HCT116 (cell line): ENCODE data around the gene BAHCC1. TPM values are rescaled to one million over a fixed set of nuclear protein-coding genes. Genes with fewer than 3 reads are reported as not detected.

Source experiments
- ATAC-seq: fragments of 200-7000 bp; cut with Tn5 transposase; 2 replicates; pipeline ENCODE4 v1.9.1; 2020; ENCODE audit warnings: mild to moderate bottlenecking, moderate library complexity
- BruUV-seq: library from RNA; stranded (reverse); fragments of 400-500 nt; replicated peaks from 2 replicates; lab custom pipeline; 2021; lab: Mats Ljungman, UMichigan
- CTCF ChIA-PET: fragments of 300-600 bp; sonication (Branson Sonifier 250); formaldehyde crosslinking; loops from one replicate; lab custom pipeline; 2021; ENCODE audit warnings: antibody characterized with exemption; lab: Charles Lee
- POLR2A ChIA-PET: fragments of 300-600, 350-600 bp; sonication (Branson Sonifier 250); formaldehyde crosslinking; loops from one replicate; lab custom pipeline; 2021; ENCODE audit warnings: antibody characterized with exemption; lab: Charles Lee
- RAD21 ChIA-PET, 2 experiments: fragments of 300-600 bp; sonication (Branson Sonifier 250); formaldehyde crosslinking; loops; one replicate each; lab custom pipeline; 2023; ENCODE audit warnings: low total read pairs in 2 of 2; ENCODE audit not compliant: uncharacterized antibody in 2 of 2, unreplicated experiment in 2 of 2, low non-redundant PET in 1 of 2; lab: Charles Lee
- DNase-seq: peaks from one replicate; pipeline ENCODE4 v3.0.0-alpha.2; 2010; ENCODE audit warnings: low read depth, low spot score
- H2AFZ ChIP-seq: fragments of 200-600 bp; shearing (Covaris generic), sonication (generic); 2 replicates; pipeline ENCODE4 v1.6.1; 2017; ENCODE audit warnings: low read depth, mixed run types, mixed read lengths, antibody characterized with exemption, low read length; ENCODE audit not compliant: poor library complexity, severe bottlenecking
- H3K27ac ChIP-seq: 2 replicates; pipeline ENCODE4 v1.5.1; 2012; ENCODE audit warnings: low read depth, low read length
- H3K27me3 ChIP-seq: fragments of 200-600 bp; sonication (generic); 2 replicates; pipeline ENCODE4 v1.6.1; 2016; ENCODE audit warnings: mixed run types, low read length, mixed read lengths; ENCODE audit not compliant: insufficient read depth
- H3K36me3 ChIP-seq, 2 experiments: fragments of 200-500 bp in 1 of 2; fragments of 200-600 bp in 1 of 2; sonication (Bioruptor generic) in 1 of 2; sonication (generic) in 1 of 2; 2 replicates each; pipeline versions ENCODE4 v1.5.1 to v1.6.1; 2014 to 2016; ENCODE audit warnings: low read length in 2 of 2, inconsistent platforms in 1 of 2, mixed read lengths in 1 of 2, mixed run types in 1 of 2; ENCODE audit not compliant: insufficient read depth in 2 of 2, control insufficient read depth in 1 of 2
- H3K4me1 ChIP-seq, 2 experiments: fragments of 200-600 bp in 1 of 2; sonication (generic) in 1 of 2; 2 replicates each; pipeline versions ENCODE4 v1.5.1 to v1.6.1; 2012 to 2017; ENCODE audit warnings: low read length in 2 of 2, inconsistent platforms in 1 of 2, mild to moderate bottlenecking in 1 of 2, mixed read lengths in 1 of 2, mixed run types in 1 of 2, moderate library complexity in 1 of 2; ENCODE audit not compliant: insufficient read depth in 2 of 2, control insufficient read depth in 1 of 2
- H3K4me2 ChIP-seq: fragments of 200-600 bp; sonication (generic); 2 replicates; pipeline ENCODE4 v1.6.1; 2017; ENCODE audit warnings: mixed run types, low read length, mixed read lengths
- H3K4me3 ChIP-seq, 2 experiments: fragments of 200-600 bp in 1 of 2; sonication (generic) in 1 of 2; replicated peaks in 1 of 2; 2 replicates each; pipeline ENCODE4 v1.5.1; 2011 to 2016; ENCODE audit warnings: low read length in 2 of 2, control low read depth in 1 of 2, low read depth in 1 of 2, mild to moderate bottlenecking in 1 of 2, mixed read lengths in 1 of 2, mixed run types in 1 of 2
- H3K79me2 ChIP-seq: fragments of 200-600 bp; sonication (generic); 2 replicates; pipeline ENCODE4 v1.6.1; 2017; ENCODE audit warnings: mild to moderate bottlenecking, mixed run types, low read length, moderate library complexity, mixed read lengths; ENCODE audit not compliant: insufficient read depth
- H3K9ac ChIP-seq: fragments of 200-600 bp; sonication (generic); 2 replicates; pipeline ENCODE4 v1.6.1; 2016; ENCODE audit warnings: low read length, mixed read lengths
- H3K9me2 ChIP-seq: fragments of 200-600 bp; sonication (generic), shearing (Covaris generic); 2 replicates; pipeline ENCODE4 v1.6.1; 2017; ENCODE audit warnings: mixed run types, mild to moderate bottlenecking, moderate library complexity; ENCODE audit not compliant: insufficient read depth
- H3K9me3 ChIP-seq, 2 experiments: fragments of 200-500 bp in 1 of 2; fragments of 200-600 bp in 1 of 2; sonication (Bioruptor generic) in 1 of 2; sonication (generic) in 1 of 2; 2 replicates each; pipeline ENCODE4 v1.6.1; 2014 to 2017; ENCODE audit warnings: low read length in 2 of 2, mixed read lengths in 2 of 2, inconsistent platforms in 1 of 2, low read depth in 1 of 2, mild to moderate bottlenecking in 1 of 2, mixed run types in 1 of 2, moderate library complexity in 1 of 2; ENCODE audit not compliant: control insufficient read depth in 1 of 2, insufficient read depth in 1 of 2
- H4K20me1 ChIP-seq: fragments of 200-600 bp; sonication (generic), shearing (Covaris generic); 2 replicates; pipeline ENCODE4 v1.6.1; 2017; ENCODE audit warnings: mixed run types, mild to moderate bottlenecking, moderate library complexity; ENCODE audit not compliant: insufficient read depth
- ATF3 ChIP-seq: IDR thresholded peaks from 2 replicates; pipeline ENCODE4 v1.6.1; 2012
- CBX3 ChIP-seq: IDR thresholded peaks from 2 replicates; pipeline ENCODE4 v1.6.1; 2012; ENCODE audit warnings: low read depth
- EGR1 ChIP-seq: IDR thresholded peaks from 2 replicates; pipeline ENCODE4 v1.6.1; 2012; ENCODE audit warnings: low read depth
- ELF1 ChIP-seq: IDR thresholded peaks from 2 replicates; pipeline ENCODE4 v1.6.1; 2012; ENCODE audit warnings: low read depth, borderline replicate concordance
- EZH2 ChIP-seq: fragments of 200-600 bp; sonication (generic); IDR thresholded peaks from 2 replicates; pipeline ENCODE4 v1.6.1; 2017; ENCODE audit warnings: antibody characterized with exemption, mixed run types
- MAX ChIP-seq: IDR thresholded peaks from 2 replicates; pipeline ENCODE4 v1.6.1; 2012
- RAD21 ChIP-seq: IDR thresholded peaks from 2 replicates; pipeline ENCODE4 v1.6.1; 2012; ENCODE audit warnings: low read depth, mild to moderate bottlenecking
- REST ChIP-seq: IDR thresholded peaks from 2 replicates; pipeline ENCODE4 v1.6.1; 2012; ENCODE audit warnings: low read depth
- SP1 ChIP-seq: IDR thresholded peaks from 2 replicates; pipeline ENCODE4 v1.6.1; 2012; ENCODE audit warnings: low read depth
- SRF ChIP-seq: IDR thresholded peaks from 2 replicates; pipeline ENCODE4 v1.6.1; 2012; ENCODE audit warnings: low read depth
- ZBTB33 ChIP-seq: IDR thresholded peaks from 2 replicates; pipeline ENCODE4 v1.6.1; 2011; ENCODE audit warnings: mild to moderate bottlenecking, low read length, moderate library complexity; ENCODE audit not compliant: insufficient replicate concordance; ENCODE audit errors: extremely low read depth
- ZNF274 ChIP-seq: fragments of 200-500 bp; sonication (Bioruptor generic); IDR thresholded peaks from 2 replicates; pipeline ENCODE4 v1.6.1; 2014; ENCODE audit warnings: mild to moderate bottlenecking, low read depth, low read length, inconsistent platforms
- intact Hi-C: fragments of 100-400 bp; cut with micrococcal nuclease; formaldehyde crosslinking; loops from 2 replicates; pipeline ENCODE4 v1.10.0; 2022
- total RNA-seq: library from RNA; stranded (reverse); gene quantifications from one replicate; pipeline ENCODE4 v1.2.1, GENCODE V29; 2021; ENCODE audit not compliant: unreplicated experiment

The BAHCC1 gene
- total RNA-seq, 1 experiment from 2014 or later, result 45.2 TPM

- Histone ChIP-seq H3K79me2 (peaks cover 8% of the 10 kb centered on the region; the same call in 1 of the 2 replicates), H4K20me1 (no peaks in the 10 kb centered on the region), H3K27me3 (no peaks in the 10 kb centered on the region), H3K9me2 (no peaks in the 10 kb centered on the region), H3K4me2 (no peak overlapping the region), H3K4me3 (no peak overlapping the region), H3K36me3 (no peaks in the 10 kb centered on the region), H3K4me1 (peaks cover 9 to 19% of the 10 kb centered on the region in 2 experiments; a peak in 2 of 4 replicates), H2AFZ (no peak overlapping the region), H3K9ac (no peak overlapping the region), H3K27ac (no peak overlapping the region), H3K9me3 (no peaks in the 10 kb centered on the region)
- ATAC-seq, result no peak
- no peak for TF ChIP-seq EGR1
- no peak for TF ChIP-seq SP1
- TF ChIP-seq SRF, result no peak
- TF ChIP-seq ZNF274, result no peak
- TF ChIP-seq ELF1, result no peak
- no peak for TF ChIP-seq CBX3
- no peak for TF ChIP-seq MAX
- no peak for TF ChIP-seq ATF3
- no peak for TF ChIP-seq REST
- no peak for TF ChIP-seq RAD21
- no peak for TF ChIP-seq EZH2
- TF ChIP-seq ZBTB33, result no peak
- DNase-seq, result no peak
- BruUV-seq, result no TSS peak
- CTCF ChIA-PET, result no interaction called here
- POLR2A ChIA-PET, result no interaction called here
- RAD21 ChIA-PET, result no interaction called here
- intact Hi-C loops, result no loop called here
Observed at GRCh38 chr17:81412490-81413093, 17.3 kb downstream of the BAHCC1 start.
